Activated B cell treated with CpG ODN at 0.5 μM for 24 hours (primary cell): ENCODE data around the gene OSBPL8. TPM values are rescaled to one million over a fixed set of nuclear protein-coding genes. Genes with fewer than 3 reads are reported as not detected.

Experiments used
- ATAC-seq: fragments of 200-7000 bp; cut with Tn5 transposase; one replicate; pipeline ENCODE4 v1.10.0; 2021; ENCODE audit warnings: low read depth, mild to moderate bottlenecking, moderate library complexity
- CTCF ChIA-PET: fragments of 350-600 bp; sonication (Branson Sonifier 250); formaldehyde crosslinking; loops from one replicate; lab custom pipeline; 2021; ENCODE audit warnings: antibody characterized with exemption; lab: Charles Lee
- POLR2A ChIA-PET: fragments of 350-600 bp; sonication (Branson Sonifier 250); formaldehyde crosslinking; loops from one replicate; lab custom pipeline; 2021; ENCODE audit warnings: antibody characterized with exemption; lab: Charles Lee
- DNase-seq: peaks from one replicate; pipeline ENCODE4 v3.0.0; 2022
- H3K27ac Mint-ChIP-seq: one replicate; pipeline ENCODE4 v1.8.0; 2020; ENCODE audit warnings: mixed read lengths
- H3K27me3 Mint-ChIP-seq: one replicate; pipeline ENCODE4 v1.8.0; 2021; ENCODE audit warnings: mixed read lengths
- H3K36me3 Mint-ChIP-seq: one replicate; pipeline ENCODE4 v1.8.0; 2021; ENCODE audit warnings: low read depth, mixed read lengths
- H3K4me1 Mint-ChIP-seq: one replicate; pipeline ENCODE4 v1.8.0; 2021; ENCODE audit warnings: mixed read lengths
- H3K4me3 Mint-ChIP-seq: one replicate; pipeline ENCODE4 v1.8.0; 2020; ENCODE audit warnings: mild to moderate bottlenecking, mixed read lengths
- H3K9me3 Mint-ChIP-seq: one replicate; pipeline ENCODE4 v1.8.0; 2020; ENCODE audit warnings: mixed read lengths
- intact Hi-C: fragments of 100-400 bp; cut with micrococcal nuclease; formaldehyde crosslinking; loops from one replicate; pipeline ENCODE4 v1.15.1; 2024
- total RNA-seq: library from RNA; stranded (reverse); gene quantifications from 2 replicates; pipeline ENCODE4 v1.2.3, GENCODE V29; 2022
- TF ChIP-seq, protein P1 (sequence below): fragments of 200-600 bp; IDR thresholded peaks from one replicate; pipeline ENCODE4 v1.8.0; 2022; ENCODE audit warnings: antibody characterized with exemption, mild to moderate bottlenecking

OSBPL8 gene
- total RNA-seq, 1 donor from 2014 or later: 79.6 TPM

DNA sequence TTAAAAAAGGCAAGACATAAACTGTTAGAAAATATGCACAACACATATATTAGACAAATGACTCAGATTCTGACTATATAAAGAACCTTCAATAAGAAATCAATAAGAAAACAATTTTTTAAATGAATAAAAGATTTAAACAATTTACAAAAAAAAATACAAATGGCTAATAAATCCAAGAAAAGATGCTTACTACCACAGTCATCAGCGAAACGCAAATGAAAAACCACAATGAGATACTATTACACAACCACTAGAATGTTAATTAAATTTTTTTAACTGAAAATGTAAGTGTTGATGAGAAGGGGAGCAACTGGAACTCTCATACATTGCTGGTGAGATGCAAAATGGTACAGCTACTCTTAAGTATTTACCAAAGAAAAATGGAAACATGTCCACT is 24.4 kb downstream of the OSBPL8 start:
- CTCF ChIA-PET: no interaction called here
- intact Hi-C loops: loop anchor here (2.0 kb wide), 1 partner anchor 14 kb away; no protein-coding TSS in a partner anchor
- POLR2A ChIA-PET: no interaction called here
- no peaks in the 10 kb centered on the region for H3K27me3 Mint-ChIP-seq
- TF ChIP-seq, protein P1, sequence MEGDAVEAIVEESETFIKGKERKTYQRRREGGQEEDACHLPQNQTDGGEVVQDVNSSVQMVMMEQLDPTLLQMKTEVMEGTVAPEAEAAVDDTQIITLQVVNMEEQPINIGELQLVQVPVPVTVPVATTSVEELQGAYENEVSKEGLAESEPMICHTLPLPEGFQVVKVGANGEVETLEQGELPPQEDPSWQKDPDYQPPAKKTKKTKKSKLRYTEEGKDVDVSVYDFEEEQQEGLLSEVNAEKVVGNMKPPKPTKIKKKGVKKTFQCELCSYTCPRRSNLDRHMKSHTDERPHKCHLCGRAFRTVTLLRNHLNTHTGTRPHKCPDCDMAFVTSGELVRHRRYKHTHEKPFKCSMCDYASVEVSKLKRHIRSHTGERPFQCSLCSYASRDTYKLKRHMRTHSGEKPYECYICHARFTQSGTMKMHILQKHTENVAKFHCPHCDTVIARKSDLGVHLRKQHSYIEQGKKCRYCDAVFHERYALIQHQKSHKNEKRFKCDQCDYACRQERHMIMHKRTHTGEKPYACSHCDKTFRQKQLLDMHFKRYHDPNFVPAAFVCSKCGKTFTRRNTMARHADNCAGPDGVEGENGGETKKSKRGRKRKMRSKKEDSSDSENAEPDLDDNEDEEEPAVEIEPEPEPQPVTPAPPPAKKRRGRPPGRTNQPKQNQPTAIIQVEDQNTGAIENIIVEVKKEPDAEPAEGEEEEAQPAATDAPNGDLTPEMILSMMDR: no peak
- DNase-seq (no peak), ATAC-seq (no peak)
- H3K4me1 Mint-ChIP-seq: peaks cover 36% of the 10 kb centered on the region
- no peak overlapping the region for H3K27ac Mint-ChIP-seq
- peaks cover 52% of the 10 kb centered on the region for H3K36me3 Mint-ChIP-seq
- H3K4me3 Mint-ChIP-seq: no peak overlapping the region
- H3K9me3 Mint-ChIP-seq: peaks cover 5% of the 10 kb centered on the region

DNA sequence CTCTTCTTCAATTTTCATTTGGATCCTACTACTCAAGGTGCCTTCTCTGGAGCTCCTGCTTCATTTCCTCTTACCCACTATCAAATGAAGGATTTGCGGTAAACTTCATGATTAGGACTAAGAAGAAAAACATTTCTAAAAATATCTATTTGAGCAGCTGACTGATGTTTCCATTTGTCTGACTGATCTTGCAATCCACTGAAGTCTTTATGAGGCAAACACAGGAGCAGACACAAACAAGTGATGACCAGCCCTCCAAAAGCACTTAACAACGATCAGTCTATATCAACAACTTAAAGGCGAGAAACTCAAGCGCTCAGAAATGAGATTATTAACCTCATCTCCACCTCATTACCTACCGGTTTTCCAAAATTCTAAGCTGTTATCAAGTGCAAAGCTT is 26.2 kb downstream of the OSBPL8 start:
- intact Hi-C loops: no loop called here
- H3K4me1 Mint-ChIP-seq: peaks cover 37% of the 10 kb centered on the region
- peaks cover 5% of the 10 kb centered on the region for H3K9me3 Mint-ChIP-seq
- CTCF ChIA-PET: interaction anchor here (0.7 kb wide), 1 partner anchor 18 kb away, joined by 3 read pairs; no protein-coding TSS in a partner anchor
- no peak overlapping the region for H3K4me3 Mint-ChIP-seq
- TF ChIP-seq, protein P1: no peak
- no peaks in the 10 kb centered on the region for H3K27me3 Mint-ChIP-seq
- H3K27ac Mint-ChIP-seq: no peak overlapping the region
- POLR2A ChIA-PET: no interaction called here
- no peak for DNase-seq
- H3K36me3 Mint-ChIP-seq: peaks cover 57% of the 10 kb centered on the region
- no peak for ATAC-seq

DNA sequence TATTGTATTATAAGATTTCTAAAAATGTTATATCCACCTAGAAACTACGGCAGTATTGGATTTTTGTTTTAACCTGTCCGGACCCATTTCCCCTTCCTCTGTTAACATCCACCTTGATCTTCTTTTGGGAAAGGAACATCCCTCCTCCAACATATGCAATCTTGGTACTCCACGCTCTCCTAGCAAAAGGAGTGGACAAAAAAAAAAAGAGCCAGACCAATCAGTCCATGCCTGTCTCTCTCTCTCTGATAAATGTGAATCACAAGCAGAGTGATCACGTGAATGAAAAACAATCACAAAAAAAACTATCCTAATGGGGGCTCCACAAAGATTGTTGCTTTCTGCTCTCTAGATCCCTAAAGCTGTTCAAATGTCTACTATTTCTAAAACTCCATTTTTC is 27.1 kb downstream of the OSBPL8 start:
- CTCF ChIA-PET: interaction anchor here (0.7 kb wide), 1 partner anchor 17 kb away, joined by 3 read pairs; no protein-coding TSS in a partner anchor
- H3K4me3 Mint-ChIP-seq: no peak overlapping the region
- ATAC-seq: no peak
- H3K27me3 Mint-ChIP-seq: no peaks in the 10 kb centered on the region
- no peak for DNase-seq
- TF ChIP-seq, protein P1: no peak
- POLR2A ChIA-PET: no interaction called here
- H3K36me3 Mint-ChIP-seq: peaks cover 62% of the 10 kb centered on the region
- H3K27ac Mint-ChIP-seq: no peak overlapping the region
- intact Hi-C loops: no loop called here
- H3K4me1 Mint-ChIP-seq: peaks cover 37% of the 10 kb centered on the region
- H3K9me3 Mint-ChIP-seq: peaks cover 5% of the 10 kb centered on the region

DNA sequence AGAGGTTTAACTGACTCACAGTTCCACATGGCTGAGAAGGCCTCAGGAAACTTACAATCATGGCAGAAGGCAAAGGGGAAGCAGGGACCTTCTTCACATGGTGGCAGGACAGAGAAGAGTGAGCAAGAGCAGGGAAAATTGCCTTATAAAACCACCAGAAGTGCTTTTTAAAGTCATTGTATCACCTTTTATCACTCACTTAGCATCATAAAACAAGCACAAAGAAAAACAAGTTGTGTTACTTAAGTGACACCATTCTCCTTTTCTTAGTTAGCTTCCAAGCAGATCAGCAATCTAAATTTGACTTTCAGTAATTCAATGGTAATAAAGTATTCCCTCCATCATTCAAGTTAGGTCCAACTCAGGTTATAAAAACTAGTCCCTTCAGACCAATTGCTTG is 28.5 kb downstream of the OSBPL8 start:
- Mint-ChIP-seq H3K27ac (no peak overlapping the region), H3K9me3 (peaks cover 5% of the 10 kb centered on the region), H3K4me3 (no peak overlapping the region), H3K4me1 (peaks cover 35% of the 10 kb centered on the region), H3K27me3 (no peaks in the 10 kb centered on the region), H3K36me3 (peaks cover 55% of the 10 kb centered on the region)
- intact Hi-C loops: no loop called here
- POLR2A ChIA-PET: no interaction called here
- TF ChIP-seq, protein P1: no peak
- DNase-seq (no peak), ATAC-seq (no peak)
- CTCF ChIA-PET: no interaction called here

DNA sequence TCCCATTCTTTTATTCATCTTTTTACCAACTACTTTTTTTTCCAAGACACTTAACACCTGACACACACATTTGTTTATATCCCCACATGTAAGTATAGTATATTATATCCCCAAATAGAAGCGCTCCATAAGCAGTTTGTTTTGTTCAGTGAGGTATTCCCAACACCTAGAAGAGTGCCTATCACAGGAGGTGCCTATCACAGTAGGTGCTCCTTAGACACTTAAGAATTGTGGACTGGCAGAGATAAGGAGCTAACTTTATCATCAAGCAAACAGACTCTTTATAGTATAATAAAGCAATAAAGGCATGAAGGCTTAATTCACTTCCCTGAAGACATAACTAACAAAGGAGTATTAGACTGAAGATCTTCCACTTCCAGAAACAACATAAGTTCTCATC is 29.1 kb downstream of the OSBPL8 start:
- TF ChIP-seq, protein P1: no peak
- no peak for ATAC-seq
- no peak overlapping the region for H3K4me3 Mint-ChIP-seq
- CTCF ChIA-PET: interaction anchor here (0.6 kb wide), 1 partner anchor 56 kb away, joined by 3 read pairs; no protein-coding TSS in a partner anchor
- intact Hi-C loops: no loop called here
- no peaks in the 10 kb centered on the region for H3K27me3 Mint-ChIP-seq
- no peak for DNase-seq
- POLR2A ChIA-PET: no interaction called here
- H3K4me1 Mint-ChIP-seq: peaks cover 38% of the 10 kb centered on the region
- H3K27ac Mint-ChIP-seq: no peak overlapping the region
- H3K36me3 Mint-ChIP-seq: peaks cover 50% of the 10 kb centered on the region
- peaks cover 5% of the 10 kb centered on the region for H3K9me3 Mint-ChIP-seq
